Measurements from ENCODE around the gene ZDHHC14. TPM values are rescaled to one million over a fixed set of nuclear protein-coding genes. Genes with fewer than 3 reads are reported as not detected.
A peak's percentile ranks its signal among the peaks of the same experiment; 100 is the strongest.

Gene ZDHHC14
- total and polyA plus RNA-seq, 2 experiments from 2014 or later, result 3.0 to 7.4 TPM

- Mint-ChIP-seq H3K4me3 (no peak overlapping the region), H3K9me3 (no peaks in the 10 kb centered on the region), H3K4me1 (no peaks in the 10 kb centered on the region; the same call in 2 of the 3 replicates), H3K36me3 (ENCODE audit: low read depth) (no peaks in the 10 kb centered on the region), H3K27me3 (ENCODE audit: insufficient read depth, low read depth, poor library complexity) (peaks cover 3% of the 10 kb centered on the region), H3K27ac (no peak overlapping the region)
- no peaks in the 10 kb centered on the region for H3F3A ChIP-seq (replicated peaks; ENCODE audit: low read depth)
- no peaks in the 10 kb centered on the region for H3K79me2 ChIP-seq (replicated peaks; ENCODE audit: insufficient read depth)
- H2AFZ ChIP-seq, result no peak overlapping the region
- DNase-seq (ENCODE audit: low spot score) (no peak), ATAC-seq (no peak)
- no peak overlapping the region for H3K4me3 ChIP-seq
- H4K20me1 ChIP-seq (replicated peaks; ENCODE audit: insufficient read depth), result no peaks in the 10 kb centered on the region
- no peak for TF ChIP-seq CTCF (conservative IDR thresholded peaks at IDR 0.05; ENCODE audit: low read depth in 2 of 2)
- TF ChIP-seq EZH2phosphoT487 (IDR thresholded peaks at IDR 0.05; ENCODE audit: unreplicated experiment), result no peak
- TF ChIP-seq JUNB (IDR thresholded peaks at IDR 0.05; ENCODE audit: unreplicated experiment), result no peak
- no peak for TF ChIP-seq NANOG (IDR thresholded peaks at IDR 0.05; ENCODE audit: borderline replicate concordance)
- no peak for TF ChIP-seq ZNF331 (CRISPR knock-in tag; IDR thresholded peaks at IDR 0.05; ENCODE audit: low read depth)
- no peak for TF ChIP-seq STAT1 (IDR thresholded peaks at IDR 0.05; ENCODE audit: unreplicated experiment)
- TF ChIP-seq ZNF114 (CRISPR knock-in tag; IDR thresholded peaks at IDR 0.05), result no peak
- no peak for TF ChIP-seq POLR2AphosphoS5 (IDR thresholded peaks at IDR 0.05; ENCODE audit: low read depth)
- H3K27ac ChIP-seq (ENCODE audit: low read depth), result no peak overlapping the region
- H3K4me2 ChIP-seq, result no peak overlapping the region
- H3K36me3 ChIP-seq (ENCODE audit: insufficient read depth), result no peaks in the 10 kb centered on the region
- H3K4me1 ChIP-seq (ENCODE audit: insufficient read depth), result no peaks in the 10 kb centered on the region
- H3K9me2 ChIP-seq (ENCODE audit: insufficient read depth), result peaks cover 5% of the 10 kb centered on the region; the same call in 1 of the 2 replicates
- H3K27me3 ChIP-seq (ENCODE audit: insufficient read depth), result no peaks in the 10 kb centered on the region
Measured at GRCh38 chr6:157685596-157686280, 304.7 kb downstream of the ZDHHC14 start.

- H3K27me3 ChIP-seq (ENCODE audit: insufficient read depth), result no peaks in the 10 kb centered on the region
- no peaks in the 10 kb centered on the region for H3F3A ChIP-seq (replicated peaks; ENCODE audit: low read depth)
- no peaks in the 10 kb centered on the region for H4K20me1 ChIP-seq (replicated peaks; ENCODE audit: insufficient read depth)
- no peak overlapping the region for H3K4me2 ChIP-seq
- H3K4me3 ChIP-seq, result no peak overlapping the region
- H3K36me3 Mint-ChIP-seq (ENCODE audit: low read depth), result no peaks in the 10 kb centered on the region
- DNase-seq (ENCODE audit: low spot score) (no peak), ATAC-seq (no peak)
- H3K27ac ChIP-seq (ENCODE audit: low read depth), result no peak overlapping the region
- H3K36me3 ChIP-seq (ENCODE audit: insufficient read depth), result no peaks in the 10 kb centered on the region
- H3K27ac Mint-ChIP-seq, result no peak overlapping the region
- peak overlapping the region; percentile 49; the same call in 1 of the 2 replicates for H2AFZ ChIP-seq
- no peak overlapping the region for H3K4me3 Mint-ChIP-seq
- H3K79me2 ChIP-seq (replicated peaks; ENCODE audit: insufficient read depth), result no peaks in the 10 kb centered on the region
- no peaks in the 10 kb centered on the region for H3K9me3 Mint-ChIP-seq
- H3K9me2 ChIP-seq (ENCODE audit: insufficient read depth), result peaks cover 5% of the 10 kb centered on the region; the same call in 1 of the 2 replicates
- H3K27me3 Mint-ChIP-seq (ENCODE audit: insufficient read depth, low read depth, poor library complexity), result peaks cover 7% of the 10 kb centered on the region
- no peaks in the 10 kb centered on the region for H3K4me1 ChIP-seq (ENCODE audit: insufficient read depth)
- no peaks in the 10 kb centered on the region; the same call in 2 of the 3 replicates for H3K4me1 Mint-ChIP-seq
- no peak for TF ChIP-seq EZH2 (IDR thresholded peaks at IDR 0.05; ENCODE audit: low read depth, unreplicated experiment)
- no peak for TF ChIP-seq REST (IDR thresholded peaks at IDR 0.05; ENCODE audit: unreplicated experiment)
- no peak for TF ChIP-seq JUNB (IDR thresholded peaks at IDR 0.05; ENCODE audit: unreplicated experiment)
Measured at GRCh38 chr6:157688275-157688959, 307.4 kb downstream of the ZDHHC14 start.
